Measurements from ENCODE around the gene TEAD2. TPM values are rescaled to one million over a fixed set of nuclear protein-coding genes. Genes with fewer than 3 reads are reported as not detected.

The TEAD2 gene
- total RNA-seq, 1 experiment from 2014 or later: 56.2 TPM

- Histone ChIP-seq H3F3A (ENCODE audit: low read length, unreplicated experiment) (no peaks in the 10 kb centered on the region), H3K9me3 (ENCODE audit: low read length) (no peaks in the 10 kb centered on the region), H3K4me3 (ENCODE audit: low read length) (peak overlapping the region; percentile 57), H3K36me3 (ENCODE audit: low read depth, low read length) (peaks cover 20% of the 10 kb centered on the region; the same call in 1 of the 2 replicates), H3K4me2 (ENCODE audit: low read length) (peak overlapping the region; percentile 83), H3K27me3 (ENCODE audit: low read length) (no peaks in the 10 kb centered on the region), H2AFZ (ENCODE audit: low read length) (peak overlapping the region; percentile 86), H4K20me1 (ENCODE audit: low read length) (no peaks in the 10 kb centered on the region), H3K9ac (ENCODE audit: low read length) (no peak overlapping the region), H3K79me2 (ENCODE audit: low read length) (no peaks in the 10 kb centered on the region), H3K4me1 (ENCODE audit: insufficient read depth, low read length) (peaks cover 14% of the 10 kb centered on the region), H3K27ac (ENCODE audit: low read length) (no peak overlapping the region), H3K9me2 (replicated peaks; ENCODE audit: low read length) (no peaks in the 10 kb centered on the region)
- TF ChIP-seq EZH2phosphoT487 (IDR thresholded peaks at IDR 0.05; ENCODE audit: borderline replicate concordance, low read length): no peak
- no peak for TF ChIP-seq CTCF (conservative IDR thresholded peaks at IDR 0.05; ENCODE audit: low read depth, low read length)
- no peak for TF ChIP-seq EZH2 (IDR thresholded peaks at IDR 0.05; ENCODE audit: low read length, unreplicated experiment)
- peak; percentile 89 for ATAC-seq
- intact Hi-C loops (cut with micrococcal nuclease): loop anchor here (1.0 kb wide), 2 partner anchors 24 to 104 kb away; partner anchors contain the start of gene DKKL1
- BruUV-seq (replicated peaks): no TSS peak
- peak; percentile 93 for DNase-seq
- ChIA-PET CTCF (interaction anchor here (0.6 kb wide), 1 partner anchor 242 kb away, joined by 4 read pairs; no protein-coding TSS in a partner anchor), POLR2A (ENCODE audit: unreplicated experiment) (interaction anchor here (0.6 to 1.0 kb wide), 2 partner anchors 8 to 28 kb away, joined by 3 to 11 read pairs; no protein-coding TSS in a partner anchor)
Observed at GRCh38 chr19:49339301-49340068, 22.7 kb downstream of the TEAD2 start.

- no peaks in the 10 kb centered on the region for H3K27me3 ChIP-seq (ENCODE audit: low read length)
- POLR2A ChIA-PET (ENCODE audit: unreplicated experiment): interaction anchor here (0.6 to 1.0 kb wide), 2 partner anchors 8 to 29 kb away, joined by 3 to 11 read pairs; no protein-coding TSS in a partner anchor
- peaks cover 14% of the 10 kb centered on the region for H3K4me1 ChIP-seq (ENCODE audit: insufficient read depth, low read length)
- ATAC-seq (peak; percentile 78), DNase-seq (peak; percentile 94)
- CTCF ChIA-PET: no interaction called here
- H3K27ac ChIP-seq (ENCODE audit: low read length): no peak overlapping the region
- H3K79me2 ChIP-seq (ENCODE audit: low read length): no peaks in the 10 kb centered on the region
- no peak for TF ChIP-seq CTCF (conservative IDR thresholded peaks at IDR 0.05; ENCODE audit: low read depth, low read length)
- no peak for TF ChIP-seq EZH2phosphoT487 (IDR thresholded peaks at IDR 0.05; ENCODE audit: borderline replicate concordance, low read length)
- TF ChIP-seq EZH2 (IDR thresholded peaks at IDR 0.05; ENCODE audit: low read length, unreplicated experiment): no peak
- H3K4me2 ChIP-seq (ENCODE audit: low read length): peak overlapping the region; percentile 83
- H3K9me2 ChIP-seq (replicated peaks; ENCODE audit: low read length): no peaks in the 10 kb centered on the region
- peak overlapping the region; percentile 86 for H2AFZ ChIP-seq (ENCODE audit: low read length)
- no peaks in the 10 kb centered on the region for H4K20me1 ChIP-seq (ENCODE audit: low read length)
- no TSS peak for BruUV-seq (replicated peaks)
- no peaks in the 10 kb centered on the region for H3F3A ChIP-seq (ENCODE audit: low read length, unreplicated experiment)
- H3K4me3 ChIP-seq (ENCODE audit: low read length): peak overlapping the region; percentile 57
- no peaks in the 10 kb centered on the region for H3K9me3 ChIP-seq (ENCODE audit: low read length)
- intact Hi-C loops (cut with micrococcal nuclease): loop anchor here (1.0 kb wide), 2 partner anchors 25 to 105 kb away; partner anchors contain the start of gene DKKL1
- no peak overlapping the region for H3K9ac ChIP-seq (ENCODE audit: low read length)
- peaks cover 17% of the 10 kb centered on the region; the same call in 1 of the 2 replicates for H3K36me3 ChIP-seq (ENCODE audit: low read depth, low read length)
Observed at GRCh38 chr19:49338691-49339300, 23.4 kb downstream of the TEAD2 start.
